Stimulated activated CD4-positive, alpha-beta T cell treated with anti-CD3 and anti-CD28 coated beads, TNF-alpha, amount 100 ng/mL, for 1 hour (primary cell): ENCODE data around the gene TRIML2.
"Not testable (repeated sequence)": the region's sequence is repeated elsewhere in the genome, so short reads cannot be mapped to it uniquely, and the experiment has no call there.

ENCODE experiments used
- DNase-seq, 3 donors: peaks; one replicate each; pipeline ENCODE4 v3.0.0-alpha.2; 2020; ENCODE audit warnings: low read depth in 3 of 3, low spot score in 1 of 3

Gene TRIML2

GRCh38 chr4:188107931-188108843 lies 1.2 kb downstream of the TRIML2 start:
- DNase-seq: no peak

GRCh38 chr4:188106454-188106853 lies 2.9 kb downstream of the TRIML2 start:
- DNase-seq: no peak

DNA sequence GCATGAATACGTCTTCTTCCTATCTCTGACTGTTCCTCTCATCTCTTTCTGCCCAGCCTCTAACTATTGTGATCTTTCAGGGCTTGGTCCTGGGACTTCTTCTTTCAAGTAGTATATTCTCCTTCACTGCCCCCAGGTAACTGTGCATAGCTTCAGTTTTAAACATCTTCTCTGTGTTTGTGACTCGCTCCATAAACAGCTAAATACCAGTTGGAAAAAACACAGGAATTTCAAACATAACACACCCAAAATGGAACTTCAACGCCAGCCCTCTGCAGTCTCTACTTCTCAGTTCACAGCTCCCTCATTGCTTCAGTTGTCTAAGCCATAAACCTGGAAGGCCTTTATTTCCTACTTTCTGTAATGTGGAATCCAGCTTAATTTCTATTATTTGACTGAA lies 16.6 kb downstream of the TRIML2 start:
- DNase-seq: no peak

GRCh38 chr4:188086858-188087257 lies 22.5 kb downstream of the TRIML2 start:
- no peak for DNase-seq

DNA sequence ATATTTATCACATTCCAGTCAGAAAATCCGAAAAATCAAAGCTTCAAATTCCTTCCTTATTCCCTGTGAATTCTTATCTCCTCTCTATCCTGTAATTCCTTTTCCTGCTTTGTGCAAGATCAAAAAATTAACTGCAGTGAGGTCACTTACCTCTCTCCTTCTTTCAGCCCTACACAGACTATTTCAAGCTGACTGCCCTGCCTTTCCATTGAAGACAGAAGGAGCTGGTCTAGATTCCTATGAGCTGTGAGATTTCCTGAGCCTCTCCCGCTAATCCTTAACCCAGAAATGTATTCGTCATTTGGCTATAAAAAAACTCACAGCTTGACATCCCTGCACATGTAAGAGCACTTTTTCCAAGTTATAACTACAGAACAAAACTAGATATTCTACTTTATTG lies 26.6 kb downstream of the TRIML2 start:
- DNase-seq: no peak

GRCh38 chr4:188078116-188078515 lies 31.3 kb downstream of the TRIML2 start:
- DNase-seq: no peak

GRCh38 chr4:188076169-188076568 lies 33.2 kb downstream of the TRIML2 start:
- DNase-seq: no peak

DNA sequence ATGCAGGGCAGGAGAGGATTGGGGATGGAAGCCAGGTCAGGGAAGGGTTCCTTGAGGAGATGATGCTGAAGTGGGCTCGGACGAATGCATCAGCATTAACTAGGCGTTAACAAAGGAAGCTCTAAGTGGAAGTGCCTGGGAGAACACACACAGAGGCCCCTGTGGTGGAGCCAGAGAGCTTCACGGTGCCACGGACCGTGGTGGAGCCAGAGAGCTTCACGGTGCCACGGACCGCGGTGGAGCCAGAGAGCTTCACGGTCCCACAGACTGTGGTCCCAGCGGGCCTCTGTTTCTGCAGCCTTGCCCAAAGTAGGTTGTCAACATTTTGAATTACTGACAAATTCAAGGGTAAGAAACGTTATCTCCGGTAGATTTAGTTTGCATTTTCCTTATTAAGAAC lies 48.3 kb downstream of the TRIML2 start:
- no peak for DNase-seq

GRCh38 chr4:188053302-188053701 lies 56.1 kb downstream of the TRIML2 start:
- DNase-seq: no peak

DNA sequence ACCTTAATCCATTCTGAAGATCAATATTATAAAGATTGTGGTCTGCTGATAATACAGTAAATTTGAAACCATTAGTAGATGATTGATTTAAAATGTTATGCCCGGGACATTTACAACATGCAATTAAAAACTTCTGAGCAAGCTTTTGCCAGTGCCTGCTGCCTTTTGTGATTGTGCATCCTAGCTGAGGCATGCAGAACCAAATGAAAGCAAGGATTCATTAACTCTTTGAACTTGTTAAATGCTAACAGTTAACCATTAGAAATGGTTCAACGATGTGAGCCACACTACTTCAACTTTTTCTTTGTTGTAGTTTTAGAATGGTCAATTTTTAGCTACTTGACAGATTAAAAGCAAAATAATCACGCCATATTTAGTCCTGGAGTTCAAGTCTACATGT lies 62.7 kb downstream of the TRIML2 start:
- no peak for DNase-seq

GRCh38 chr4:188045461-188045860 lies 63.9 kb downstream of the TRIML2 start:
- DNase-seq: not testable (repeated sequence)

DNA sequence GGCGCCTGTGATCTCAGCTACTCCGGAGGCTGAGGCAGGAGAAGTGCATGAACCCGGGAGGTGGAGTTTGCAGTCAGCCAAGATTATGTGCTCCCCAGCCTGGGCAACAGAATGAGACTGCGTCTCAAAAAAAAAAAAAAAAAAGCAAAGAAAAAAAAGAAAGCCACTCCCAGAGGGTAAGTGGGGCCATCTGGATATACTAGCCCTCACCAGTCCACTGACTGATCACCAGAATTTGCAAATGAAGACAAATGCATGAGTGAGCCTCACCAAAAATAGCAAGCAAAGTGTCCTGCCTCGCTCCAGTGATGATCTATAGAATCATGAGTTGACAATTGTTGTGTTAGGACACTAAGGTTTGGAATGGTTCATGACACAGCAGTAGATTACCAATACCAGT lies 66.2 kb downstream of the TRIML2 start:
- DNase-seq: no peak

DNA sequence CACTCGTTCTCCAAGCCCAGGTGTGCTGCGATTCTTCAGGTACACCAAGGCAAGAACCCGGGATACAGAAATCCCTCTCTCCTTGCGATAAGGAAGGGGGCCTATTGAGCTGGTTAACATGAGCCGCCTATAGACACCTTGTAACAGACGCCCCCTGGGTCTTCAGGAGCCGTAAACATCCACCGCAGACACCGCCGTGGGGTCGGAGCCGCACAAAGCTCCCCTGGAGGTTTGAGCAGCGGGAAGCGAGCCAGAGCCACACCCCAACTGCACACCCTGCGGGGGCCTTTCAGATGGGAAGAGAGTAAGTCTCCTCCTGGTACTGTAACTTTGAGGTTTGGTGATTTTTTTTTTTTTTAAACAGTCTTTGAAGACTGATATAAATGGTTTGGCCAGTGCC lies 67.2 kb downstream of the TRIML2 start:
- no peak for DNase-seq

DNA sequence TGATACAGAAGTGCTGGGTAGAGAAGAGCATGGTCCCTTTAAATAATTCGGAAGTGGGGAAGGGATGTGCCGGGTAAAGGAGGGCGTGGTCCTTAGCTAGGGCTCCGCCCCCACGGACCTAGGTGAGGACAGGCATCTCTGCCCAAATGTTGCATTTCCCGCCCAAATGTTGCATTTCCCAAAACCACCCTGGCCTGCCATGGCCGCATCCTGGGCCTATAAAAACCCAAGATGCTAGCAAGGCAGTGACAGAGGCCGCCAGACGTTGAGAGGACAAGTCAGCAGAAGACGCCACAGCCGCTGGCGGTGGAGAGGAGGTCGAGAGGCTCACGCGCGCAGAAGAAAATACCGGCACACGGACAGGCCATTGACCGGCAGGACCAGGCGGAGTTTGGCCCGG lies 67.7 kb downstream of the TRIML2 start:
- no peak for DNase-seq
